Putamen (tissue), 1 donor: ENCODE results near the gene MYO5A.
"Not testable (repeated sequence)": the region's sequence is repeated elsewhere in the genome, so short reads cannot be mapped to it uniquely, and the experiment has no call there.

Experiments used
- DNase-seq: peaks from one replicate; pipeline ENCODE4 v3.0.0-alpha.2; 2016; ENCODE audit warnings: low spot score

Gene MYO5A

DNA sequence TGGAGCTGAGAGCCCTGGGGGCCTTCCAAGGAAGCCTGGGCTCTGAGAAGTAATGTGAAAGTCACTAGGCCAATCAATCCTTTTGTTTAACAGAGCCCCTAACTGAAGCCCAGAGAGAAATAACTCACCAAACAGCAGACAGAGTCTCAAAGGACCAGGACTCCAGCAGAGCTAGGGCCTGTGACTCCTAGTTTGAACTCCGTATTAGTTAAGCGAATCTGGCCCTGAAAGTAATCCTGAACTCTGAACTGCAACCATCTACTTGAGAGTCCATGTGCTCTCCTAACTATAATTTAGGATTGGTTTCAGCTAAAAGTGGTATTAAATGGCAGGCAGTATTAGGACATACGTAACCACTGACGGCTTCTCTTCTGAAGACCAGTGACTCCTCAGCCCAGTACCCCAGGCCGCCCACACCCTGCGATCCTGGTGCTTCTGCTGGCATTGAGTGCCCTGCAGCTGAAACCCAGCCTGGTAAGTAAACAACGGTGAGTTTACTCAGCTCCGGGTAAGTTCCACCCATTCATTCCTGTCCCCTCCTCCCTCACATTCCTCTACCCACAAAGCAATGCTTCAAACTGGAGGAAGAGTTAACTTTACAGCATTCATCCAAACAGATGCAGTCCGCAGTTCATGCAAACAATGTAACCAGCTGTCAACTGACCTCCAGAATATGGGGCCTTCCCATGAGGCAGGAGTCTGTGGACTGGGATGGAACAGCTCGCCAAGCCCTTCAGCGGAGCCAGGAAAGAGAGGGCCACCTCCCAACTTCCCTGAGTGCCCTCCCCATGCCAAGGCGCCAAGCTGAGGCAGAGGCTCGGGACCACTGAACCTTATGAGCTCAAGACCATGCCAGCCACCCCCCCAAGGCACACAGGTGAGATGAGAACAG lies 240.4 kb downstream of the MYO5A start:
- DNase-seq = no peak

- no peak for DNase-seq
These were observed 241.6 kb downstream of the MYO5A start for GRCh38 chr15:52287114-52287513.

DNA sequence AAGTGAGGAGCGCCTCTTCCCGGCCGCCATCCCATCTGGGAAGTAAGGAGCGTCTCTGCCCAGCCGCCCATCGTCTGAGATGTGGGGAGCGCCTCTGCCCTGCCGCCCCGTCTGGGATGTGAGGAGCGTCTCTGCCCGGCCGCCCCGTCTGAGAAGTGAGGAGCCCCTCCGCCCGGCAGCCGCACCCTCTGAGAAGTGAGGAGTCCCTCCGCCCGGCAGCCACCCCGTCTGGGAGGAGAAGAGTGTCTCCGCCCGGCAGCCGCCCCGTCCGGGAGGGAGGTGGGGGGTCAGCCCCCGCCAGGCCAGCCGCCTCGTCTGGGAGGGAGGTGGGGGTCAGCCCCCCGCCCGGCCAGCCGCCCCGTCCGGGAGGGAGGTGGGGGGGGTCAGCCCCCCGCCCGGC lies 242.7 kb downstream of the MYO5A start:
- DNase-seq = not testable (repeated sequence)

GRCh38 chr15:52284164-52284563 lies 244.5 kb downstream of the MYO5A start:
- peak; percentile 47 for DNase-seq

- DNase-seq = no peak
These were observed 245.4 kb downstream of the MYO5A start for GRCh38 chr15:52283281-52283680.

DNA sequence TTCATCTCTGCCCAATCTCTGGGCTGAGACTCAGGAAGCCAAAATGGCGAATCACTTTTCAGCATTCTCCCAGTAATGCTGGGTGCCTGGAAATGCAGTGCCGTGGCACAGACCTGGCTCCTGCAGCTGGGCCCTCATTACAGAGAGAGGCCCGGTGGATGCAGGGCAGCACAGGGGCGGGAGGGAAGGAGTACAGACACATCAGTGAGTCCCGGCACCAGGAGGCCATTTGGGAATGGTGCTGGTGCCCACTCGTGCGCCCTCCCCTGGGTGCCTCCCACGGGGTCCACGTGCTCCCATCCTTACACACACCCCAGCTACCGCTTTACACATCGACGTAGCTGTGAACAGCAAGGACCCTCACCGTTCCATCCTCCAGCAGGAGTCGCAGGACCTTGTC lies 246.3 kb downstream of the MYO5A start:
- no peak for DNase-seq

DNA sequence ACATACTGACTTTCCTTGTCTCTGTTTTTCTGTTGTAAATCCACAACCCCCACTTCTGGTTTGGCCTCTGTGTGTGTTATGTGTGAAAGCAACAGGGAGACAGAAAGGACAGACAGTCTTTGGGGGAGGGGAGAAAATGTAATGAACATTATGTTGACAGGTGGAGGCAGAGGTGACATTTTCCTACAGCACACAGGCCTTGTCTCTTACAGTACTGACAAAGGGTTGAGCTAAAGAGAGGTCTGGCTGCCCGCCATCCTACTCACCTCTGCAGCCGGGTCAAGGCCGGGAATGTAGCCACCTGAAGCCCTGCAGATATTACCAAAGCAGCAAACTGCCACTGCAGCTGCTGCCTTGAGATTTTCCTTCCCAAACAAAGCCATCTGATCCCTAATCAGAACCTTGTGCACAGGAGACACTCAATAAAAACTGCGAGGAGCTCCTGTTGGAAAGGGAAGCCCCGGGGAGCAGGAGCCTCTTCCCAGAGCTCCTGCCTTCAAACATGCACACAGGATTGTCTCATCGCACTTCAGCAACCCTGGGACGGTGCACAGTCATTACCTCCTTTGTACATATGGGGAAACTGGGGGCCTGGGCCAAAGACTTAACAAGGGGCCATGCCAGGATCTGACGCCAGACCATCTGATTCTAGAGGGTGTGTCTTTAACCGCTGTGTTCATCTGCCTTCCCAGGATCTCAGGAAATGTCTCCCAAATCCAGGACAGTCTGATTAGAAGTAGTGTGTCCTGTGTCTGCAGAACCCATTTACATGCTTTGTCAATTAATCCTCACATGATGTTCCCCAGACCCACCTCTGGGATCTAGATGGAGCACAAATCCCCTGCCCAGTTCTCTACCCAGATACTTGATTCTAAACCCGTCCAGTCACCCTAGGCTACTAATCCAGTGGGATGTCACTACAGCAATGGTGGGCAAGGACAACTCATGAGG lies 247.3 kb downstream of the MYO5A start:
- DNase-seq = no peak

DNA sequence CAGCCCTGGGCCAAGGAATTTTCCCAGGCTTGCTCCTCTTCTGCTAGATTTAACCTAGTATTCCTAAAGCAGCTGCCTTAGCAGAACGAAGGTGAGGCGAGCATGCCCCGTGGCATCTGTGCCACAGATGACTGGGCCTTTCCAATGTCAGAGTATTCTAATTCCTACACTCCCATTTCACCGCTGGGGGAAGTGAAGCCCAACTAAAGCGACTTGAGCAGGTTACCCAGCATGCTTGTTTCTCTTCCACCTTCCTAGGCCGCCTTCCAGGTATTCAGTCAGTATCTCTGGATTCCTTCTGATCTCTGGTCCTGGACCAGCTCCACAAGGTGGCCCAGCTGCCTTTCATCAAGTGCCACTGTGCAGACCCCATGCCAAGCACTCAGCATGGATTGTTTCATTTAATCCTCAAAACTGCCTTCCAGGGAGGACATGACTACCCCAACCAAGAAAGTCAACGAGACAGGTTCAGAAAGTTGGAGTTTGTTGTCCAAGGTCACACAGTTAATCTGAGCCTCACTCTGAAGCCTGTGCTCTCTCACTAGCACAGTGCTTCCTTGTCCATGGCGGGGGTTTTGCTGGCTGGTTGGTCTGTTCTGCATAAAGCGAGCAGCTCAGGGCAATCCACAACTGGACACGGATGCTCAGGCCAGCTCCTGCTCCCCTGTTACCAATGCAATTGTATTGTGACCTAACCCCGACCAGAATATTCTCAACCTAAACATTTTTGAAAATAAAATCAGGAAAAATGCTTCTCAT lies 248.2 kb downstream of the MYO5A start:
- no peak for DNase-seq

DNA sequence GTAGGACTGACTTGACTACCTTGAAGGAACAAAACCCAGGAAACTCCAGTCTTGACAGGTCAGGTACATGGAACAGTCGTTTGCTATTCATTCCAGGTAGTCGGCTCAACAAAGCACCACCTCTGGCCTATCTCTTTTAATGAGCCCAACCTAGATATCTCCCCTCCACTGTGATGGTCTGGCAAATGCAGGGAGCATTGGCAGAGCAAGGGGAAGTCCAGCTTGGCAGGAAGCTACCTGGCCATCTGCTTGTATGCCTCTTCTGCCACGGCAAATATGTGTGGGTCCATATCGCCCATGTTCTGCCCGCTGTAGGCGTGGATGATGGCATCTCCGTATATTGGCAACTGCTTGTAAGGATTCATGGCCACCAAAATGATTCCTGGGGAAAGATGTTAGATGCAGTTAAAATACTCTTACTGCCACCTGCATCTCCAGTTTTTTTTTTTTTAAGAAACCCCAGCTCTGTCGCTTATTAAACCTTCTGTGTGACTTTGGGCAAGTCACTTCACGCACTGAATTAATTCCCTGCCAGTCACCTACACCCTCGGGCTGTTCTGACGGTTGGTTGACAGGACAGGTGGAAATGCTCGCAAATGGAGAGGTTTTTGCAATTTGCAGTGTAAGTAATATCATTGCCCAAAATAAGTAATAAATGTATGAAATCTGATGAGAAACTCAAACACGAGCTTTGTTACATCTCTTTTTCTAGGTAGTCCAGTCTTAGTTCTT lies 249.9 kb downstream of the MYO5A start:
- no peak for DNase-seq

- DNase-seq = no peak
These were observed 250.5 kb downstream of the MYO5A start for GRCh38 chr15:52278135-52278534.

- no peak for DNase-seq
These were observed 251.1 kb downstream of the MYO5A start for GRCh38 chr15:52277575-52277974.

DNA sequence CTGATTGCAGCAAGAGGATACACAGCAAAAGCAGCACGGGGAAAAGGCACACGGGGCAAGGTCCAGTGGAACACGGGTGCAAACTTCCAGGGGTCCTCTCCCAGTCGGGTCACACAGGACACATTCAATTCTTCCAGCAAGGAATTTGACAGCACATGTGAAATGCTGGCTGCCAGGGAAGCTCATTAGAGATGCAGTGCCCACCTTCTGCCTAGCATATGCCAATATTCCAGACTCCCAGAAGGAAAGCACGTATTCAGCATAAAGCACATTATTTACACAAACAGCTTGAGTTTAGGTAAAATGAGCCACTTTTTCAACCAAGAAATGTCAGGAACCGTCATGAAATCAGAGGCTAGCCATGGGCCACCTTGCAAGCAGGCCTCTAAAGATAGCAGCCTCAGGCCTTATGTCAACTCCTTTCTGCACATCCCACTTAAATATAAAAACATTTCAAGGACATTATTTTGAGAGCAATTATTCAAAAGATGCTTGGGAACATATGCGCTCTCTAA lies 252.4 kb downstream of the MYO5A start:
- no peak for DNase-seq

- no peak for DNase-seq
These were observed 265.0 kb downstream of the MYO5A start for GRCh38 chr15:52263563-52264282.

DNA sequence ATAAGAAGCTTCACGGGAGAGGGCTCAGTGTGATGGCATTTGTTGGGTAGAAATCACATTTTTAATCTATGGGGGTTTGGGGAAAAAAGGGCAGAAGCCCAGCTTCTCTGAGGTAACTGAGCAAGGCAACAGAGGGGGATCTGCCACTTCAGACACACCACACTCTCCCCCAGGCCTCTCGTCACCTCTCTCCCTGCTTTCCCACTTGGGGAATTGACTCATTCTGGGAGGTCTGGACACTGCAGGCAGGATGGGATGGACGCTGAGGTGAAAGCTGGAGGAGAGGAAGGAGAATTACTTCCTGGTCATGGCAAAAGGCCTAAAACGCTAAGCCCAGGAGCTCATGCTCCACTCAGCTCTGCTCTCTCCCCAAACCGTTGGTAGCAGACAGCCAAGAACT lies 266.3 kb downstream of the MYO5A start:
- no peak for DNase-seq

DNA sequence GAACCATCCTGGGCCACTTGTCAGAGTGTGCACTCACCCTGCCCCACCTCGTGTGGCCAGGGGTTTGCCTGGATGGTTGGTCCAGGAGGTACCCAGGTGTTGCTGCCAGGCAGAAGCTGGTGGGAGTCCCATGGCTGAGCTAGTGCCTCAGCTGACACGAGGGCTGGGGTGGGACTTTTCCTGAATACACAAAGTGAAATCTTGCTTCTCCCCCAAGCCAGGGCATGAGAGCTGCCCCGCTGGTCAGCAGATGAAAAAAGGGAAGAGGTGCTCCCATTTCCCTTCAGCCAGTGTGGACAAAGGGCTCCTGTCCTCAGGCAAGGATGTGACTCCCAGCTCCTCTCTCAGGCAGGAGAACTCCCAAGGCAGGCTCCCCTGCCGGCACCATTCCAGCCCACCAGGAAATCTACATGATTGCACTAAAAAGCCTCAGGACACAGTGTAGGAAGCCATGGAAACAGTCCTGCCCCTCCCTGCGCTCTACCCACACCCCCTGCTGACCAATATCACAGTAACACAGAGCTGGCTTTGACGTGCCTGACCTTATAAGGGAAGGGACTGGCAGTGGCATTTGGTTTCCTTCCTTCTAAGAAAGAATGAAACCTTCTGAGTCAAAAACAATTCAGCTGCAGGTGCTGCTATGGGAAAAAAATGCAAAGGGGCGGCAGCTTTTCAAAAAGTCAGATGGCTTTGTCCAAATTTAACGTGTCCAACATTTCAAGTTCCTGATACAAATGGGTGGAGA lies 267.0 kb downstream of the MYO5A start:
- DNase-seq = no peak

- no peak for DNase-seq
These were observed 267.7 kb downstream of the MYO5A start for GRCh38 chr15:52261026-52261425.

DNA sequence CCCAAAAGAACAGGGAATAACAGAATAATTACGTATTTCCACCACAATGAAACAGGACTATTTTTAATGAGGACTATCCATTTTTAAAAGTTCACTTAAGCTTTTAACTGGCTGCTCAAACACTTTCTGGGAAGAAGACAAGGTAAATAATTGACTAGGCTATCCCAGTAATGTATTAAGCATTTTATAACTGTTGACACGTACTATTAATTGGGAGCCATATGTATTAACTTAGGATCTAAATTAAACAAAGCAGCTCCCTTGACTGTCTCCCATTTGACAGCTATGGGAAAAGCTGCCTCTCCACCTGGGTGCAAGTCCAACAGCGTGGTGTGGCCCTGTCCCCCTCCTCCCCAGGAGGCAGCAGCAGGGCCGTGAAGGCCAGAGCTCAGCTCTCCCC lies 269.2 kb downstream of the MYO5A start:
- no peak for DNase-seq

GRCh38 chr15:52258461-52258860 lies 270.2 kb downstream of the MYO5A start:
- DNase-seq = no peak

- no peak for DNase-seq
These were observed 271.0 kb downstream of the MYO5A start for GRCh38 chr15:52257734-52258062.
